ENCODE measurements around the gene CTNND2. TPM values are rescaled to one million over a fixed set of nuclear protein-coding genes. Genes with fewer than 3 reads are reported as not detected.
"Not testable (repeated sequence)": the region's sequence is repeated elsewhere in the genome, so short reads cannot be mapped to it uniquely, and the experiment has no call there.

CTNND2 gene
- total RNA-seq, 1 donor from 2014 or later: not detected

DNA sequence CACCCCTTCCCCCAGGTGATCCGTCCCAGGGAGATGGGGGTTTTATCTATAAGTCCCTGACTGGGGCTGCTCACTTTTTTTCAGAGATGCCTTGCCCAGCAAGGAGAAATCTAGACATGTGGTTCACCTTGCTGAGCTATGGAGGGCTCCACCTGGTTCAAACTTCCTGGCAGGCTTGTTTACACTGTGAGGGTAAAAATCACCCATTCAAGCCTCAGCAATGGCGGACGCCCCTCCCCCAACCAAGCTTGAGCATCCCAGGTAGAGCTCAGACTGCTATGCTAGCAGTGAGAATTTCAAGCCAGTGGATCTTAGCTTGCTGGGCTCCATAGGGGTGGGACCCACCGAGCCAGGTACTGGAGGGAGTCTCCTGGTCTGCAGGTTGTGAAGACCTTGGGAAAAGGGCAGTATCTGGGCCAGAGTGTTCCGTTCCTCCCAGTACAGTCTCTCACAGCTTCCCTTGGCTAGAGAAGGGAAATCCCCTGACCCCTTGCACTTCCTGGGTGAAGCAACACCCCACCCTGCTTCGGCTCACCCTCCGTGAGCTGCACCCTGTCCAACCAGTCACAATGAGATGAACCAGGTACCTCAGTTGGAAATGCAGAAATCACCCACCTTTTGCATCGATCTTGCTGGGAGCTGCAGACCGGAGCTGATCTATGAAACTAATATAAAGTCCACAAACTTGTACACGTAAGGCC, 231.7 kb downstream of the CTNND2 start:
- DNase-seq (ENCODE audit: low read depth, low spot score): no peak

DNA sequence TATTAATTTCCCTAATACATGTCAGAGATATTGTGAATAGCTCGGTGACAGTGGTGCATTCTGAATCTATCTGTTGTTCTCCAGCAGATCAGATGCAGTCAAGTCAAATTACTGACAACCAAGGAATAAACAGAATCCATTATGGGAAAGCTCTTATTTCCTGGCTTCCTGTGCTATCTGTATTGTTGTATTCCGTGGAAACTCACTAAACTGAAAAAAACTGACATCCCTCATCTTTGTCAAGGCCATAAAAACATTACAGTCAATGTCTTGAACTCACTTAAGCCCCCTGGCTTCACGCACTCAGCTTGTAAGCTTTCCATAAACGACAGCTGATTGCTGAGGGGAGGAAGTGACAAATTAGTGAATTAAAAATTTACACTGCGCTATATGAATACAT, 245.9 kb downstream of the CTNND2 start:
- DNase-seq (ENCODE audit: low read depth, low spot score): no peak

DNA sequence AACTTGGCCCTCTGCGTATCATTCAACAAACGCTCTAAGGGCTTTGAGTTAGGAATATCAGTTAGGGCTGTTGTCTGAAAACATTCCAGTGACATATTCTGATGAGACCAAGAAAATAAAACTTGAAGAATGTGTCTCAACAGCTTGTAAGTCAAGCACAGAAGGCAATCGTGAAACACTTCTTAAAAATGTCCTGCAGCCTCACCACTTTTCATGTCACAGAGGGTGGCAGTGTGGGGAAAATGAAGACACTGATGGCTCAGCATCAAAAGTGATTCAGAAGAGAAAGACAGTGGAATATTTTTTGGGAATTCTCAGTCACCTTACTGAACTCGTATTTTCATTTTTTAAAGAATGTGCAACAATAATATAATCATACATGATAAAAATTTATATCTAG, 247.3 kb downstream of the CTNND2 start:
- no peak for DNase-seq (ENCODE audit: low read depth, low spot score)

GRCh38 chr5:11655681-11656080, 248.6 kb downstream of the CTNND2 start:
- DNase-seq (ENCODE audit: low read depth, low spot score): no peak

DNA sequence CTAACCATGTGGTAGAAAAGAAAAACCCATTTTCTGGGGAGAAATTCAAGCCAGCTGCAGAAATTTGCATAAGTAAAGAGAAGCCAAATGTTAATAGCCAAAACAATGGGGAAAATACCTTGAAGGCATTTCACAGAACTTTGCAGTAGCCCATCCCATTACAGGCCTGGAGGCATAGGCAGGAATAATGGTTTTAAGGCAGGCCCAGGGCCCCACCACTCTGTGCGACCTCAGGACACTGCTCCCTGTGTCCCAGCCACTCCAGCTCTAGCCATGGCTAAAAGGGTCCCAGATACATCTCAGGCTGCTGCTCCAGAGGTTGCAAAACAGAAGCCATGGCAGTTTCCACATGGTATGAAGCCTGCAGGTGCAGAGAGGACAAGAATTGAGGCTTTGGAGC, 253.3 kb downstream of the CTNND2 start:
- no peak for DNase-seq (ENCODE audit: low read depth, low spot score)

DNA sequence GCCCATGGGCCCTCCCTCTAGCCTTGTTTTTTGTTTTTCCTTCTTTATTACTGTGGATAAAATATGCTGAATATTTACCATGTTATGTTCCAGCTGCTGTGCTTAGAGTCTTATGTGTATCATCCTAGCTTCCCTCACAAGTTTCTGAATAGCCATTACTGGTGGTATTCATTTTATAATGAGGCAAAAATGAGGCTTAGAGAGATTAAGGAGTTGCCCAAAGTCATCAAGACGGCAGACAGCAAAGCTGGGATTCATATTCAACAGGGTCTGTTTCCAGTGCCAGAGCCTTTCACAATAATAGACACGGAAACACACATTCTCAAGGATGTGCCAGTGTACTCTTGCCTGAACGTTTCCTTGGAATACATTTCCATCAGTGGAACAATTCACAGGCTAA, 258.1 kb downstream of the CTNND2 start:
- no peak for DNase-seq (ENCODE audit: low read depth, low spot score)

DNA sequence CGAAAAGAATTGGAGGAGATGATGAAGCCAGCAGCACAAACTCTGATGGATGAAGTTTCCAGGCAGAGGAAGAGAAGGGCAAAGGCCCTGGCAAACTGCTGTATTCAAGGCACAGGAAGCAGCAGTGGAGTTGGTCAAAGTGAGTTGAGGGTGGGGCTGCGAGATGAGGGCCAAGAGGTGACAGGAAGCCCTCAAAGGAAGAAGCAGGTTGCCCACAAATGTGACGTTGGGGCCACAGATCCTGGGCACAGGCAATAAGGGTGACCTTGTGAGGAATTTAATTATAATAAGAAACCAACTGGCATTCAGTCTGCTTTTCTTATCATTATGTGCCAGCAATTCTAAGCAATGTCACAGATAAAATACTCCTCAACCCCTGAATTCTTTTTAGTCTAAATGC, 261.8 kb downstream of the CTNND2 start:
- no peak for DNase-seq (ENCODE audit: low read depth, low spot score)

- no peak for DNase-seq (ENCODE audit: low read depth, low spot score)
These were observed 263.9 kb downstream of the CTNND2 start for GRCh38 chr5:11640158-11640873.

DNA sequence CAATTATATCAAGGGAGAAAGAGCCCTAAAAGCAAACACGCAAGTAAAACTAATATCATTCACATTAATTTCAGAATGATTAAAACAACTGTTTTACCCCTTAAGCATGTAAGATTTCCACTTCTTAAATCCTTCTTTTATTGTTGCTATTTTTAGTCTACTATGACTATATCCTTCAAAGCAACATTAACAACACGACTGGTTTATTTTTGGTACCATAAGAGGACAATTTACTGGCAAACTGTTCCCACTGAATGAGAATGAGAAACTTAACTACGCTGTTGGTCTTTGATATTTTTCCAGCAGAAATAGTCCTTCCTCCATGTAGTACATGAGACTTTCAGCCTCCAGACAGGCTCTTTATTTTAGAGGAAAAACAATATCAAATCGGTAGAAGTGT, 281.5 kb downstream of the CTNND2 start:
- no peak for DNase-seq (ENCODE audit: low read depth, low spot score)

DNA sequence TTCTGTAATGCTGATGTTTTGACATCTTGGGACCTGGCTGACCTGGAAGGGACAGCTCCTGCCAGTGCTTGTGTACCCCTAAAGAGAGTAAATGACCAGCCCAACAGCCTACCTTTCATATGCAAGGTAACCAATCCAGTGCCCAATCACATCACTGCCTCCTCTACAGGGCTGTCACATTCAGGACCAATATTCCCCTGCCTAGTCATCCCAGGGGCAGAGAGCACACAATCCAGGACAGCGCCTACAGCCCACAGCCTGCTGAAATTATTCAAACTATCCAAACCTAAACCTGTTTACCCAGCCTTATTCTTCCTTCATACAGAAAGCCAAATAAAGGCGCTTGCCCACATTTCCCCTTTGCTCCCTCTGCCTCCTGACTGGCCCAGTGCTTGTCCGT, 284.1 kb downstream of the CTNND2 start:
- no peak for DNase-seq (ENCODE audit: low read depth, low spot score)

GRCh38 chr5:11619339-11620024, 284.8 kb downstream of the CTNND2 start:
- DNase-seq (ENCODE audit: low read depth, low spot score): no peak

- DNase-seq (ENCODE audit: low read depth, low spot score): no peak
These were observed 287.2 kb downstream of the CTNND2 start for GRCh38 chr5:11617080-11617479.

- DNase-seq (ENCODE audit: low read depth, low spot score): not testable (repeated sequence)
These were observed 287.6 kb downstream of the CTNND2 start for GRCh38 chr5:11616624-11617023.

DNA sequence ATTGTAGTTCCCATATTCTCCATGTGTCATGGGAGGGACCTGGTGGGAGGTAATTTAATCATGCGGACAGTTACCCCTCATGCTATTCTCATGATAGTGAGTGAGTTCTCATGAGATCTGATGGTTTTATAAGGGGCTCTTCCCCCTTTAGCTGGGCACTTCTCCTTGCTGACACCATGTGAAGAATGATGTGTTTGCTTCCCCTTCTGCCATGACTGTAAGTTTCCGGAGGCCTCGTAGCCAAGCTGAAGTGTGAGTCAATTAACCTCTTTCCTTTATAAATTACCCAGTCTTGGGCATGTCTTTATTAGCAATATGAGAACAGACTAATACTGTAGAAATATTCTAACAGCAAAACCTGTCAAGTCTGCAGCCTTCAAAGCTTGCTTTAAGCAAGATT, 293.2 kb downstream of the CTNND2 start:
- no peak for DNase-seq (ENCODE audit: low read depth, low spot score)

- DNase-seq (ENCODE audit: low read depth, low spot score): no peak
These were observed 294.5 kb downstream of the CTNND2 start for GRCh38 chr5:11609570-11610303.

DNA sequence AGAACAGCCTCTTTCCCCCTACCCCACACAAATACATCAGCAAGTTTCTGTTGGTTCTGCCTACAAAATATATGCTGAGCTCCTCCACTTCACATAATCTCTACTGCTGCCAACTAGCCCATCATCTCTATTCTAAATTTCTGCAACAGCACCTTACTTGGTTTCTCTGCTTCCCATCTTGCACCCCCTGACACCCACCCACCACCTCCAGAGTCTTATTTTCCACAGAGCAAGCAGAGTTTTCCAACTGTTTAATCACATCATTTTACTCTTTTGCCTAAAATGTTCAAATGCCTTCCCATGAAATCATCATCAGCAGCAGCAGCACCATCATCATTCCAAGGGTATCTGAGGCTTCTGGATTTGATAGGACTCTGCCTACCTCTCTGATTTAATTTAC, 295.7 kb downstream of the CTNND2 start:
- no peak for DNase-seq (ENCODE audit: low read depth, low spot score)

- no peak for DNase-seq (ENCODE audit: low read depth, low spot score)
These were observed 296.2 kb downstream of the CTNND2 start for GRCh38 chr5:11607944-11608483.

DNA sequence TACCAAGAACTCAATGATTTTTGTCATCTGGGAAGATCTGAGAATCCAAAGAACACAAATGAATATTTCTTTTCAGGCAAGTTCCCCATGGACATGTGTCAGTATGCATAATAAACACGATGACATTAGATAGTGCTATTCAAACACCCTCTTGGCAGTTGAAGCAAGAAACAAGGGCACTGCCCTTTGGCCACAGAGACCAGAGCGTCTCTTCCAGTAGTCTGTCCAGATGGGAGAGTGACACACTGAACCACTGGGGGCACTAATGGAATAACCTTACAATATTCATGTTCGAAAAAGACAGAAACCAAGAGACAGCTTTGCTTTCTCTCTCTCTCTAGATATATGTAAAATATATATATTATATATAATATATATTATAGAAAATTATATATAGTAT, 301.9 kb downstream of the CTNND2 start:
- DNase-seq (ENCODE audit: low read depth, low spot score): no peak

DNA sequence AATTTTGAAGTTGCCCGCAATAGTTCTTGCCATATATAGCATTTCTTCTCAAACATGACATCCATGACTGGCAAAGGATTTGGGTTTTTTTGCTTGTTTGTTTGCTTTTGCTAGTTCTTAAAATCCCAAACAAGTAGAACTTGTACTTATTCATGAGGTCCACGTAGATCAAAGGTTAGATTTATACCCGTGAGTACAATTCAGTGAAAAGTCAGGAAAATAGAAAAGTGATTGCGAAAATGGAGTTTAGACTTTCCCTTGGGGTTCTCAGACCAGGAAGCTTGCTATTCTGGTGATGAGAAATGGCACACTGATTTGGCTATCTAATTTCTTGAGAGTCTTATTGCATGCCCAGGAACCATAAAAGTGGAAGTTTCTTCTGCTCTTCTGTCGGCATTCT, 304.7 kb downstream of the CTNND2 start:
- DNase-seq (ENCODE audit: low read depth, low spot score): no peak

- no peak for DNase-seq (ENCODE audit: low read depth, low spot score)
These were observed 307.6 kb downstream of the CTNND2 start for GRCh38 chr5:11596657-11597071.

GRCh38 chr5:11596185-11596584, 308.1 kb downstream of the CTNND2 start:
- DNase-seq (ENCODE audit: low read depth, low spot score): no peak

- no peak for DNase-seq (ENCODE audit: low read depth, low spot score)
These were observed 309.2 kb downstream of the CTNND2 start for GRCh38 chr5:11595045-11595444.
